CD4-positive, alpha-beta T cell treated with Interleukin-6 for 4 hours (primary cell): Measurements from ENCODE around the gene MCTP1.
"Not testable (repeated sequence)": the region's sequence is repeated elsewhere in the genome, so short reads cannot be mapped to it uniquely, and the experiment has no call there.

Experiments
- DNase-seq: peaks from one replicate; pipeline ENCODE4 v3.0.0-alpha.2; 2020; ENCODE audit warnings: mixed read lengths

Gene MCTP1

DNA sequence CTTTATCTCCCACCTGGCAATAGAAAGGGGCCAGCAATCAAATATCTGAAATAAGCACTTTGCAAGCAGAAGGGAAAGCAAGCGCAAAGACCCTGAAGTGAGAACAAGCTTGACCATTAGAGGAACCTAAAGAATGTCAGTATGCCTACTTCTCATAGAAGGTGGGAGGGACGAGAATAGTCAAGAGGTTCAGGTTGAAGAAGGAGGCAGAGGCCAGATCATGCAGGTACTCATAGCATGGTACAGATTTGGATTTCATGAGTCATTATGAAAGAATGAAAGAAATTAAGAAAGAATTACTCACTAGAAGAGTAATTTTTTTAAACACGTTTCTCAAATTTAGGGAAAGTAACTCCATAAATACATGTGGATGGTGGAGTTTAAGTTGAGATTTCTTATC, 33.7 kb downstream of the MCTP1 start:
- DNase-seq = no peak

DNA sequence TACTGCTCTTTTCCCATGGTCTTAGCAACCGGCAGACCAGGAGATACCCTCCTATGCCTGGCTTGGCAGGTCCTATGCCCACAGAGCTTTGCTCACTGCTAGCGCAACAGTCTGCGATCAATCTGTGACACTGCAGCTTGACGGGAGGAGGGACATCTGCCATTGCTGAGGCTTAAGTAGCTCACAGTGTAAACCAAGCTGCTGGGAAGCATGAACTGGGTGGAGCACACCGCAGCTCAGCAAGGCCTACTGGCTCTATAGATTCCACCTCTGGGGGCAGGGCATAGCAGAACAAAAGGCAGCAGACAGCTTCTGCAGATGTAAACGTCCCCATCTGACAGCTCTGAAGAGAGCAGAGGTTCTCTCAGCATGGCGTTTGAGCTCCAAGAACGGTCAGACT, 40.4 kb downstream of the MCTP1 start:
- DNase-seq = no peak

GRCh38 chr5:95241635-95242034, 43.3 kb downstream of the MCTP1 start:
- no peak for DNase-seq

GRCh38 chr5:95241161-95241560, 43.7 kb downstream of the MCTP1 start:
- no peak for DNase-seq

DNA sequence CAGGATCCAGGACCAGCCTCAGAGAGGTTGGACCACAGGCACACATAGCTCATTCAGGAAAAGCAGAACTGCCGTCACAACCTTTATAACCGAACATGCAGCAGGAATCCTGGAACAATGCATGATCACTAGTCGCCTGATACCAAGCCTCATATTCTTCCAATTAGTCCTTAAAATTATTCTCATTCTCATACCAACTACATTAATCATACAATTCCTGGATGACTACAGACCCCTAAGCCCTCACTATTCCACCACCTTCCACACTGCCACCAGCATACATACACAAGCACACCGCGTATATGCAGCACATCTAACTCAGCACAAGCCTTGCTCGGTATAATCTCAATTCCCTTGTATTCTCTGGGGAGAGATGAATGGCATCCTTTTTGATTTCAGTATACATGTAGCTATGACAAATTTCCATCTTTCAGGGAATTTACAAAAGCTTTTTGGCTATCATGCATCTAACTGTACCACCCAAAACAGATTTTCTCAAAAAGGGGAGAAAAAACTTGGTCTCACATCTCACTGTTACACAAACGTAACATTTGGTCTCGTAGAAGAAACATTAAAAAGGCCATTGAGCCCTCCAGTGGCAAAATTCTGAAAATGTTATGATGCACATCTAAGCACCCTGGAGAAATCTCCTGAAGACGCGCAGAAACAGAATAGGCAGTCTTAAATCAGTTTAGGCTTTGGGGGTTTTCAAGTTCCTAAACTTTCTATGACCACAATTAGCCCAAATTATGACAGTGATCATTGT, 46.2 kb downstream of the MCTP1 start:
- no peak for DNase-seq

GRCh38 chr5:95237324-95237723, 47.6 kb downstream of the MCTP1 start:
- DNase-seq = no peak

DNA sequence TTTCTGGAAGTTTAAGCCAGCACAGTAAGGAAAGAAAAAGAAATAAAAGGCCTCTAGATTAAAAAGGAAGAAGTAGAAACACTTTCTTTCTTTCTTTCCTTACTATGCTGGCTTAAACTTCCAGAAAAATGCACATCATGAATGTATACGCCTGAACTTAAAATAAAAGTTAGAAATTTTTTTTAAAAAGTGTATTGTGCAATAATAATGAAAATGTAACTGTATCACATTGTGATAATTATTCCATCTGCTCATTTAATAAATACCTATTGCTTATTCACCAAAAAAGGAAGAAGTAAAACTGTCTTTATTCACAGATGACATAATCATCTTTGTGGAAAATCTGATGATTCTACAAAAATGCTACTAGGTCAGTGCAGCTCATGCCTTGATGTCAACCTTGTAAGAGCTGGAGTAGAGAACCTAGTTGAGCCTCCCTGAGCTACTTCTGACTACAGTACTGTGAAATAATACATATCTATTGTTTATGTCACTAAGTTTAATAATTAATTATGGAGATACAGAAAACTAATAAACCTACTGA, 49.4 kb downstream of the MCTP1 start:
- DNase-seq = no peak

- DNase-seq = no peak
Measured at GRCh38 chr5:95229646-95230045, 55.2 kb downstream of the MCTP1 start.

GRCh38 chr5:95224701-95225459, 60.0 kb downstream of the MCTP1 start:
- DNase-seq = no peak

DNA sequence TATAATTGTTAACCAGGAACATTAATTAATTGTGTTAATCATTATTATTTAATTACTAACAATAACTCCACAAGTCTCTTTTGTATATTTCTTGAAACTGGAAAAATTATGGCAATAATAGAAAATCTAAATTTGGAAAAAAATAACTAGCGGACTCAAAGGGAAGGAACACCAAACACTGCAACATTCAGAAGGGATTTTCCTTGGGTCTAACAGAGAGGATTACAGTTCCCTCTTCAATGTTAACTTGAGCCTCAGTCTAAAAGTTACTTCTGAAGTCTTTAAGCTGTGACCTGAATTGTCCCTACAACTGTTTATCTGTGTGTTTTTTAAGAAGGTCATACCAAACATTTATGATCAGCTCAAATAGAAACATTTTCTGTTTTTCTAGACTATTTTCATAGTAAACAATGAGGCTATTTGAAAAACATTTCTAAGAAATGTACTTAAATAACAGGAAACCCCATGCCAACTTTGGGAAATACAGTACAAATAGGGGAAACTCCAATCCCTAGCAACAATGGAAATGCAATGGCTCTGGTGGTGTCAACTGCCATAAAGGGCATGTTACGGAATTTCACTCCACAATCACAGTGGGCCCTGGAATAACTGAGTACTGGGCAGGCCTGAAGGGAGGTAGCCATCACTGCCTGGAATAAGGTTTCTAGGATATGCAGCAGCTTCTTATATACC, 61.2 kb downstream of the MCTP1 start:
- no peak for DNase-seq

DNA sequence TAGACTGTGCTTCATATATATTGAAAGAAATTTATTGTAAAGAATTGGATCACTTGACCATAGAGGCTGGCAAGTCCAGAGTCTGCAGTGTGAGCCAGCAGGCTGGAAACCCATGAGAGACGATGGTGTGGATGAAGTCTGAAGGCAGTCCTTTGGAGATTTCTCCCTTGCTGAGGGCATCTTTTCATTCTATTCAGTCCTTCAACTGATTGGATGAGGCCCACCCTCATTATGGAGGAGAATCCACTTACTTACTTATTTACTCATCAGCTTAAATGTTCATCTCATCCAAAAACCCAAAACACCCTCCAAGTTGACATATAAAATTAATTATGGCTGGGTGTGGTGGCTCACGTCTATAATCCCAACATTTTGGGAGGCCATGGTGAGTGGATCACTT, 62.1 kb downstream of the MCTP1 start:
- DNase-seq = no peak

DNA sequence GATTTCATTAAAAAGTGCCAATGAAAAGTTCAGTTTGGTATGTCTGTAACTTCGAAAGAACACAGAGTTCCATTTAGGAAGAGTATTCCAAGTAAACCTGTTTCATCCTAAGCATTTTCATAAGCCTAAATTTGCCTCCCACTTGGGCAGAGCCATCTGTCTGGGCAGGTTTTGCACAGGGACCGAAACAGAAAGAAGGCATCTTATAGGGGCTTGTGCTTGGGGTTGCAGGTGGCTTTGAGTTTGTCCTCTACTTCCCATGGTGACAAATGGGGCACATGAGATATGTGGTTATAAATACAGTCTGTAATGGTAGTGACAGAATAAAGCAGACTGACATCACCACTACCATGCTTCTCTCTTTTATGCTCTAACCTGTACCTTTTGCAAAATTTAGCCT, 63.7 kb downstream of the MCTP1 start:
- no peak for DNase-seq

- no peak for DNase-seq
Measured at GRCh38 chr5:95220381-95220780, 64.5 kb downstream of the MCTP1 start.

DNA sequence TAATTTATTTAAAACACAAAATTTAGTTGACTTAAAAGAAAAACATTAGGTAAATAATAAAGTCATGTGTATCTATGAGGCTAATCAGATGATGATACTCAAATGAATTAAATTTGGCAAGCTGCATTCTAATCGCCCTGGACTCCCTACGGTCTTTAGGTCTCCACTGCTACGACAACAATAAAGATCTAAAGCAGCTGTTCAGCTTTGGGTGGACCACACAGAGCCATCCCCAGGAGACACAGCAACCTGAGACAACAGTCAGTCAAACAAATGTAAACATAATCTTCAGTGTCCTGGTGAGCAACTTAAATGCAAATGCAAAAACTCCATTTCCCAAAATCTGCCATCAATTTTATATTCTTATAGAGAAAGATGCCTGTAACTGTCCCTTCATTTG, 65.5 kb downstream of the MCTP1 start:
- DNase-seq = no peak

DNA sequence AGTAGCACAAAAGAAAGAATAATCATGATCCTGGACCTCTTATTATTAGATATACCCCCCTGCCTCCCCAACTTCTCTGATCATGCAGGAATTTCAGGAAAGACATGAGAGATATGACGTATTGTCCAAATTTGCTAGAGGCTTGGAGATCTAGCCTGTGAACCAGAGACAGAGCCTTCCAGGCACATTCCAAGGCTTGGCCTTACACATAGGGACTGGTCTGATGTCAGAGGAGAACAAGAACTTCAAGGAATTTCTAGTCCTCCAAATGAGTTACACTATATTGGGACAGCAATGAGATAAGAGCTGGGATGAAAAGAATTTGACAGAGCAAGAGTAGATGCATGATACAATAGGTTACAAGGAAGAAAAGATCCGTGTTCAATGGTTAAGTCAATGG, 67.0 kb downstream of the MCTP1 start:
- DNase-seq = no peak

GRCh38 chr5:95217351-95217750, 67.5 kb downstream of the MCTP1 start:
- no peak for DNase-seq

DNA sequence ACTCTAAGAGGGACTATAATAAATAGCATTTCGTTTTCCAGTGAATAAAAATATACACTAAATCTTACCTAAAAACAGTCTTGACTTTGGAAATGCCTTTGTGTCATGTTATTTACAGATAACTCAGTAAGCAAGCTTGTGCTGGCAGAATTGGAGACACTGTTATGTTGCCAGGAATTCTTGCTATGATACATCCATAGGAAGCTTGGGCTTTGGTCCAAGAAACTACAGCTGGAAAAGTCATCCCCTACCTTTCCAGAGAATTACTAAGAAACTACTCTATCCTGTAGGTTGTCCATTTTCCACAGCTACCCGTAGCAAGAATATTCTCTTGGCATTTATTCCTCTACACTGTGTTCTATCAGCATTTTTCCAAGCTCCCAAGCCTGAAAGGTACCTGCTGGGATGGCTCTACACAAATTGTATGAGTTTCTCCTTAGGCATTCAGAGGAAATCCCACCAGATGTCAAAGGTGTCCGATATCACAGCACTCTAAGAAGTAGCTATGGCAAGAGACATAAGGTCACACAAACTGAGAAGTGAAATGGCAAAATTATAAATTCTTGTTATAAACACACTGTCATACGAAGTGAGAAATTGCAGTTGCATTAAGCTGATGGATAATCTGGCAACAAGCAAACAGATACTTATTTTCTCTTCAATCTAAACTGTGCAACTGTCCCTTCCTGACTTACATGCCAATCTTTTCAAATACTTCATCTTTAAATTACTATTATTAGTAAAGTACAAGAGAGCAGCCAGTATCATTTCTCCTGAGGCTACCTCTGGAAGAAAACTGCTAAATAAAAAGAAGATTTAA, 68.5 kb downstream of the MCTP1 start:
- DNase-seq = no peak

DNA sequence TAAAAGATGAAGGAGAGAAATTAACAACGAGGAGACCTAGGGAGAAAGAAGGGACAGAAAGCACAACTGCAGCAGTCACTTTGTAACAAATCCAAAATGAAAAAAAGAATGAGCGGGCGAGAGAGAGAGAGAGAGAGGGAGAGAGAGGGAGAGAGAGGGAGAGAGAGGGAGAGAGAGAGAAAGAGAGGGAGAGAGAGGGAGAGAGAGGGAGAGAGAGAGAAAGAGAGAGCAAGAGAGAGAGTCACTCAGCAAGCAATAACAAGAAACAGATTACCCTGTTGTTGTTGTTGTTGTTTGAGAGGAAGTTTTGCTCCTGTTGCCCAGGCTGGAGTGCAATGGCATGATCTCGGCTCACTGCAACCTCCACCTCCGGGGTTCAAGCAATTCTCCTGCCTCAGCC, 77.1 kb downstream of the MCTP1 start:
- DNase-seq = not testable (repeated sequence)

DNA sequence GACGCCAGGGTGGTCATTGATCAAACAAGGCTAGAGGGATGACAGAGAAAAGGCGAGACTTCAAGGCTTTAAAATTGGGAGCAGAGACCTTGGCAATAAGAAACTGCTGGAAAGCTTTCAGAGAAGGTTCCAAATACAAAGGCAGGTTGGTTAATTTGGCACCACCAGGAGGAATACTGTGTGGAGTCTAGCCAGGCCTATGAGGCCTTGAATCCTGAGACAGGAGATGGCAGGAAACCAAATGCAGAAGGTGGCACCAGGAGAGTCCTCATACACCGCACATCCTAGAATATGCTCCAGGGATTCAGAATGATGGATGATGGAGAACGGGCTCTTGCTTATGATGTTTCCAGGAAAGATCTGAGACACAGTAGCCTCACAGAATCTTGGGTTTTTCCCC, 90.0 kb downstream of the MCTP1 start:
- DNase-seq = no peak

DNA sequence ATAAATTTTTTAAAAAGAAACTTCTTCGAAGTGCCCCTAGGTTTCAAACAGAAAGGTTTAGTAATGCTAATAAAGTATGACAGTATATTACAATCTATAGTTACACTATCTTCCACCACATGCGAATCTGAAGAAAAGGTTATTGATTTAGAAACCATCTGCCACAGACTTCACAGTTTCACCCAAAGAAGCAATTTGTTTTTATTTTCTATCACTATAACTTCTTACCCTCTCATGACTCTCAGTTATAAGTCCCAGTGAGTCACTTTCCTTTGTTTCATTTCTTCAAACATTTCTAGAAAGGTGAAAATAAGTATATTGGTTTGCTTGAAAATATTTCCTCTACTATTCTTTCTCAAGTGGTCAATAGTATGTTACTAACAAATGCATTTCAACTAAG, 93.6 kb downstream of the MCTP1 start:
- DNase-seq = no peak

DNA sequence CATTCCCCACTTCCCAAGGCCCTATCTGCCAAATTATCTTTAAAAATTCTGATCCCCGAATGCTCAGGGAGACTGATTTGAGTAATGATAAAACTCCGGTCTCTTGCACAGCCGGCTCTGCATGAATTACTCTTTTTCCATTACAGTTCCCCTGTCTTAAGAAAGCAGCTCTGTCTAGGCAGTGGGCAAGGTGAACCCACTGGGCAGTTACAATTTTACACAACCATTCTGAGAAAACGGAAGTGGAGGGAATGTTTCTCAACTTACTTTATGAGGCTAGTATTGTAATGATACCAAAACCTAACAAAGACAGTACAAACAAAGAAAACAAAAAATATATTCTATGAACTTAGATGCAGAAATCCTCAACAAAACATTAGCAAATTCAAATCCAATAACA, 100.0 kb downstream of the MCTP1 start:
- no peak for DNase-seq

GRCh38 chr5:95181644-95182043, 103.2 kb downstream of the MCTP1 start:
- no peak for DNase-seq
